ENCODE data around the gene KPRP. TPM values are rescaled to one million over a fixed set of nuclear protein-coding genes. Genes with fewer than 3 reads are reported as not detected.

The KPRP gene
- polyA plus RNA-seq, 1 donor (not counting 4 experiments of a cell fraction or from before 2014, with no cell fraction given): 0.90 TPM

- Histone ChIP-seq H3K9me3 (ENCODE audit: control insufficient read depth, low read depth, low read length) (no peaks in the 10 kb centered on the region), H3K4me3 (ENCODE audit: control insufficient read depth in 2 of 3, extremely low read depth in 1 of 3, insufficient read depth in 2 of 3, low read depth in 1 of 3, low read length in 3 of 3) (no peak overlapping the region), H3K27me3 (ENCODE audit: control insufficient read depth, extremely low read depth, insufficient read depth, low read length) (no peaks in the 10 kb centered on the region), H3K9me1 (ENCODE audit: control insufficient read depth, extremely low read depth, insufficient read depth, low read length) (no peaks in the 10 kb centered on the region), H3K4me2 (ENCODE audit: control insufficient read depth, extremely low read depth, insufficient read depth, low read depth, low read length) (no peak overlapping the region), H3K79me2 (ENCODE audit: control insufficient read depth, insufficient read depth, low read length) (no peaks in the 10 kb centered on the region), H3K4me1 (ENCODE audit: control insufficient read depth, extremely low read depth, insufficient read depth, low read length) (peaks cover 3% of the 10 kb centered on the region), H2AFZ (ENCODE audit: control insufficient read depth, low read length) (no peak overlapping the region), H3K36me3 (ENCODE audit: control insufficient read depth in 2 of 2, extremely low read depth in 1 of 2, insufficient read depth in 2 of 2, low read length in 2 of 2) (no peaks in the 10 kb centered on the region), H3K9ac (ENCODE audit: control insufficient read depth, extremely low read depth, insufficient read depth, low read length) (no peak overlapping the region), H3K27ac (ENCODE audit: control insufficient read depth, insufficient read depth, low read length) (no peak overlapping the region), H4K20me1 (ENCODE audit: control insufficient read depth, extremely low read depth, insufficient read depth, low read length) (no peaks in the 10 kb centered on the region)
- DNase-seq (ENCODE audit: low read depth, low spot score): no peak
- no peak for TF ChIP-seq EZH2 (IDR thresholded peaks at IDR 0.05; ENCODE audit: low read length)
- TF ChIP-seq, protein P1, sequence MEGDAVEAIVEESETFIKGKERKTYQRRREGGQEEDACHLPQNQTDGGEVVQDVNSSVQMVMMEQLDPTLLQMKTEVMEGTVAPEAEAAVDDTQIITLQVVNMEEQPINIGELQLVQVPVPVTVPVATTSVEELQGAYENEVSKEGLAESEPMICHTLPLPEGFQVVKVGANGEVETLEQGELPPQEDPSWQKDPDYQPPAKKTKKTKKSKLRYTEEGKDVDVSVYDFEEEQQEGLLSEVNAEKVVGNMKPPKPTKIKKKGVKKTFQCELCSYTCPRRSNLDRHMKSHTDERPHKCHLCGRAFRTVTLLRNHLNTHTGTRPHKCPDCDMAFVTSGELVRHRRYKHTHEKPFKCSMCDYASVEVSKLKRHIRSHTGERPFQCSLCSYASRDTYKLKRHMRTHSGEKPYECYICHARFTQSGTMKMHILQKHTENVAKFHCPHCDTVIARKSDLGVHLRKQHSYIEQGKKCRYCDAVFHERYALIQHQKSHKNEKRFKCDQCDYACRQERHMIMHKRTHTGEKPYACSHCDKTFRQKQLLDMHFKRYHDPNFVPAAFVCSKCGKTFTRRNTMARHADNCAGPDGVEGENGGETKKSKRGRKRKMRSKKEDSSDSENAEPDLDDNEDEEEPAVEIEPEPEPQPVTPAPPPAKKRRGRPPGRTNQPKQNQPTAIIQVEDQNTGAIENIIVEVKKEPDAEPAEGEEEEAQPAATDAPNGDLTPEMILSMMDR (optimal IDR thresholded peaks at IDR 0.05 in 1 of 3, IDR thresholded peaks at IDR 0.05 in 1 of 3, conservative IDR thresholded peaks at IDR 0.05 in 1 of 3; ENCODE audit: extremely low read depth in 1 of 3, insufficient read depth in 2 of 3, low read length in 3 of 3): no peak
- FAIRE-seq: peak; percentile 70
- dilution Hi-C loops (cut with MboI; ENCODE audit: extremely low pct_ligation_motif_present, low sequenced_read_pairs): no loop called here
These were observed 43.5 kb downstream of the KPRP start for GRCh38 chr1:152801333-152801732.

GRCh38 chr1:152806576-152806975, 48.8 kb downstream of the KPRP start, which contains the start of gene LCE1C:
Gene LCE1C, minus strand, starts transcription at chr1:152806651. Its CDS starts 1,173 bp downstream, at chr1:152805478.
- dilution Hi-C loops (cut with MboI; ENCODE audit: extremely low pct_ligation_motif_present, low sequenced_read_pairs): no loop called here
- Histone ChIP-seq H3K4me2 (ENCODE audit: control insufficient read depth, extremely low read depth, insufficient read depth, low read depth, low read length) (peak within 1 kb of the TSS; percentile 53), H3K79me2 (ENCODE audit: control insufficient read depth, insufficient read depth, low read length) (no peaks in the 10 kb centered on the region), H3K9me1 (ENCODE audit: control insufficient read depth, extremely low read depth, insufficient read depth, low read length) (no peaks in the 10 kb centered on the region), H3K36me3 (ENCODE audit: control insufficient read depth in 2 of 2, extremely low read depth in 1 of 2, insufficient read depth in 2 of 2, low read length in 2 of 2) (no peaks in the 10 kb centered on the region), H3K9ac (ENCODE audit: control insufficient read depth, extremely low read depth, insufficient read depth, low read length) (no peak within 1 kb of the TSS), H4K20me1 (ENCODE audit: control insufficient read depth, extremely low read depth, insufficient read depth, low read length) (no peaks in the 10 kb centered on the region), H3K27ac (ENCODE audit: control insufficient read depth, insufficient read depth, low read length) (no peak within 1 kb of the TSS), H3K9me3 (ENCODE audit: control insufficient read depth, low read depth, low read length) (no peaks in the 10 kb centered on the region), H2AFZ (ENCODE audit: control insufficient read depth, low read length) (peak within 1 kb of the TSS; percentile 62), H3K27me3 (ENCODE audit: control insufficient read depth, extremely low read depth, insufficient read depth, low read length) (no peaks in the 10 kb centered on the region), H3K4me3 (ENCODE audit: control insufficient read depth in 2 of 3, extremely low read depth in 1 of 3, insufficient read depth in 2 of 3, low read depth in 1 of 3, low read length in 3 of 3) (no peak within 1 kb of the TSS), H3K4me1 (ENCODE audit: control insufficient read depth, extremely low read depth, insufficient read depth, low read length) (peaks cover 20% of the 10 kb centered on the region)
- TF ChIP-seq, protein P1 (optimal IDR thresholded peaks at IDR 0.05 in 1 of 3, IDR thresholded peaks at IDR 0.05 in 1 of 3, conservative IDR thresholded peaks at IDR 0.05 in 1 of 3; ENCODE audit: extremely low read depth in 1 of 3, insufficient read depth in 2 of 3, low read length in 3 of 3): no peak
- no peak for TF ChIP-seq EZH2 (IDR thresholded peaks at IDR 0.05; ENCODE audit: low read length)
- no peak for DNase-seq (ENCODE audit: low read depth, low spot score)
- FAIRE-seq: peak; percentile 72

Measured in keratinocyte (primary cell).